Measurements from ENCODE around the gene IL17REL.

- no peak for TF ChIP-seq POLR2A (IDR thresholded peaks at IDR 0.05)
- TF ChIP-seq CTCF (IDR thresholded peaks at IDR 0.05): no peak
Measured at GRCh38 chr22:50044485-50045118, 32.0 kb upstream of the IL17REL start.
